Stomach smooth muscle (tissue), 2 donors: Measurements from ENCODE around the gene BTN1A1.

Experiments
- H3K27ac ChIP-seq: one replicate; pipeline ENCODE4 v1.7.0; 2013; ENCODE audit warnings: mild to moderate bottlenecking, low read length, inconsistent platforms
- H3K27me3 ChIP-seq, 2 donors: one replicate each; pipeline ENCODE4 v1.7.0; 2013; ENCODE audit warnings: low read length in 2 of 2; ENCODE audit not compliant: insufficient read depth in 2 of 2, control insufficient read depth in 1 of 2
- H3K36me3 ChIP-seq, 2 donors: one replicate each; pipeline ENCODE4 v1.7.0; 2013; ENCODE audit warnings: low read length in 2 of 2; ENCODE audit not compliant: control insufficient read depth in 2 of 2, insufficient read depth in 2 of 2
- H3K4me1 ChIP-seq: one replicate; pipeline ENCODE4 v1.7.0; 2013; ENCODE audit warnings: low read length; ENCODE audit not compliant: control insufficient read depth, insufficient read depth
- H3K4me3 ChIP-seq, 2 donors: one replicate each; pipeline ENCODE4 v1.7.0; 2013; ENCODE audit warnings: low read length in 2 of 2
- H3K9ac ChIP-seq, 2 donors: one replicate each; pipeline ENCODE4 v1.7.0; 2013; ENCODE audit warnings: low read length in 2 of 2, mild to moderate bottlenecking in 1 of 2
- H3K9me3 ChIP-seq, 2 donors: one replicate each; pipeline ENCODE4 v1.7.0; 2013; ENCODE audit warnings: low read length in 2 of 2; ENCODE audit not compliant: control insufficient read depth in 2 of 2
- donor health status: healthy.
- donor health status: Pancreatic carcinoma.

Gene BTN1A1

DNA sequence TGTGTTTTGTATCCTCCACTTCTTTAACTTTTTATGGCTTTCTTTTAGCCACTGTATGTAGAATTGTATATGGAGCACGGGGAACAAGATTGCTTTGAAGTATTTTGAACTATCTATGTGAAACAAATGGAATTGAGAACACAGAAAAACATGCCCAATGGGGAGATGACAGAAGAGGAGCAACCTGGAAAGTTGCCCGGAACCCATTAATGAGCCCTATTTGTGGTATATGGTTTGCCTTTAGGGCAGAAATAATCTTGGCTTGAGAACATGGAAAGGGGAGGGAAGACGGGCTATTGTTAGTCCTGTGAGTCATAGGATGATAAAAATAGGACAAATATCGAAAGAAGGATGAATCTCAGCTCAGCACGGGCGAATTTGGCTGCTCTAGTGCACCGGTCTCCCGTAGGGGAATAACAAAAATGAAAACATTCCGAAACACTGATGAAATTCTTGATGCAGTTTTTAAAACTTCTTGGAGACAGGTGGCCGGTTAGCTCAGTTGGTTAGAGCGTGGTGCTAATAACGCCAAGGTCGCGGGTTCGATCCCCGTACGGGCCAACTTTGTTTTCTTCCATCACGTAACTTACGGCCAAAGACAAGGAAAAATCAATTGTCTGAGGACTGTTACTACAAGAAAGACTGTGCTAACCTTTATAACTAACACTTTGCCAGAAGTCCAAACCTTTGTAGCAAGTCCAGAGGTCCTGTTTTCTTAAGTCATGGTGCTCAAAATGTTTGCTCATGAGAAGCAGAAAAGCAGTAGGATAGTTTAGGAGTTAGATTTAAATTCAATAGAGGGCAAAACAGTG is 53.7 kb downstream of the BTN1A1 start:
- Histone ChIP-seq H3K27me3 (no peaks in the 10 kb centered on the region), H3K36me3 (no peaks in the 10 kb centered on the region), H3K27ac (peak overlapping the region; percentile 64), H3K9ac (peak overlapping the region; percentile 62 to 65), H3K4me1 (peaks cover 7% of the 10 kb centered on the region), H3K4me3 (peak overlapping the region; percentile 82 to 86), H3K9me3 (no peaks in the 10 kb centered on the region)

DNA sequence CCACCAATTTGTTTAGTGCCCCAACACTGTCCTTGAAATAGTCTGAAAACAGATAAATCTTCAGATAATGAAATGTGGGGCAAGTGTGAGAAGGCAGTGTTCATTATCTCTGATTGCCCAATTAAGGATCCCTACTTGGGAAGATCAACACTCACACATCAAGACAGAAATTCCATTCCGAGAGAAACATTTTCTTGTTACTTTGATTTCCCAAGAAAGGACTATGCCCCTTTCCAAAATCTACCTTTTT is 54.3 kb downstream of the BTN1A1 start:
- H3K27me3 ChIP-seq = no peaks in the 10 kb centered on the region
- no peak overlapping the region for H3K9ac ChIP-seq
- H3K27ac ChIP-seq = no peak overlapping the region
- no peaks in the 10 kb centered on the region for H3K36me3 ChIP-seq
- H3K4me1 ChIP-seq = peaks cover 7% of the 10 kb centered on the region
- H3K9me3 ChIP-seq = no peaks in the 10 kb centered on the region
- H3K4me3 ChIP-seq = peak overlapping the region; percentile 1 to 86

DNA sequence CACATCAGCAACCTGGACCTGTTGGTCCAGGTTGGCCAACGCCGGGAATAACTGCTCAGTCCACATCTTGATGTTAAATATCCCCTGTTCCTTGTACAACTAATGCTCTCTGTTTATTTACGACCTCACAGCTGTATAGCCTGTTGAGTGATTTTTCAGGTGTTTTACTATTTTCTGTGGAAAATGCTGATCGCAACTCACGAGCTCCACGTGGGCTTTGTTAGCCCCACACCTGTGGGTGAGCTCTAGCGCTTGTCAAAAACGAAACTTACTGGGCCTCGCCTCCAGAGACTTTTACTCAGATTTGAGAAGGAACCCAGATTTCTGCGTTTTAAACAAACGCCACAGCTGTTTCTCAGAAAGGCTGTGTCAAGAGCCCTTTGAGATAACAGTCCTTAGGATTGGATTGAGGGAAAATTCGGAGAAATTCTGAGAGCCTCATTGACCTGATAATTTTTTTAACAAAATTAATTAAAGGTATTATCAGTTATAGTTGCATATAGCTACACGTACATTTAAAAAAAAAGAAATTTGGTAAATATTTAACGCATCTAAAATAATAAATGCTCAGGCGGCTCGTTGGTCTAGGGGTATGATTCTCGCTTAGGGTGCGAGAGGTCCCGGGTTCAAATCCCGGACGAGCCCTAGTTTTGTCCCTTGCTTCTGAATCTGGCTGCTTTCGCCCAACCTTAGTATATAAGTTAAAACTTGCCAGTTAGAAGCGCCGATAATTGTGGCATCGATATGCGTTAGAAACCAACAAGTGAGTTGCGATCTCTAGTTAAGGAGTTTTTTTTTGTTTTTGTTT is 54.8 kb downstream of the BTN1A1 start:
- H3K27me3 ChIP-seq = no peaks in the 10 kb centered on the region
- no peak overlapping the region for H3K9ac ChIP-seq
- H3K4me1 ChIP-seq = peaks cover 7% of the 10 kb centered on the region
- no peaks in the 10 kb centered on the region for H3K9me3 ChIP-seq
- H3K27ac ChIP-seq = no peak overlapping the region
- no peaks in the 10 kb centered on the region for H3K36me3 ChIP-seq
- H3K4me3 ChIP-seq = peak overlapping the region; percentile 1 to 44

DNA sequence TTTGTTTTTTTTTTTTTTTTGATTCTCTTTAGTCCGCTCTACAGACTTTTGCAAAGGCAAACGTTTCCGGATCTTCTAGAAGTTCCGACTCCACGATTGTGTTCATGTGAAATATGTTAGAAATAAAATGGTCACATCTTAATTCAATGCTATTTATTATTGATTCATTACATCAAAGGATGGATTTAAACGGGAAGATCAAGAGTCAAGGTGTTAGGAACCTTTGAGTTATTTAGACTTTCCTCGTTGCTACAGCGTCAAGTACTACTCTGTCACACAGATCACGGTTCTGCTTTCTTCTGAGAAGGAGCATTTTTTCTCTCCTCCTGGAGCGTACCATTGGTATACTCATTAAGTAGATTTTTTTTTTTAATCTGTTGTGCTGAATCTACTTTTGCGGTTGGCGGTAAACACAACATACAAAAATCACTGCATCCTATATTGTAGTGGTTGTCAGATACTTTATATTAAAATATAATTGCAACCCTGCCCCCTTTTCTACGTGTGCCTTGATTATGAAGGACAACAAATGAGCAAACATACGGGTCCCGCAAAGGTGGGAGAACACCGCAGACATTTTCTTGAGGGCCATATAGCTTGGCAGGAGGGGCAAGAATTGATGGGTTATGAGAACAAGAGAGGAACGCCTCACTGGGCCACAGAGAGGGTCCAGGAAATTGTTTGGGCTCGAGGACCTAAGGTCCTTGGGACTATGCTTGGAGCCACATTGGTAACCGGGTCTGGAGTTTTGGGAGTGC is 55.6 kb downstream of the BTN1A1 start:
- Histone ChIP-seq H3K36me3 (no peaks in the 10 kb centered on the region), H3K9ac (no peak overlapping the region), H3K27me3 (no peaks in the 10 kb centered on the region), H3K4me3 (no peak overlapping the region), H3K9me3 (no peaks in the 10 kb centered on the region), H3K4me1 (peaks cover 3% of the 10 kb centered on the region), H3K27ac (no peak overlapping the region)

DNA sequence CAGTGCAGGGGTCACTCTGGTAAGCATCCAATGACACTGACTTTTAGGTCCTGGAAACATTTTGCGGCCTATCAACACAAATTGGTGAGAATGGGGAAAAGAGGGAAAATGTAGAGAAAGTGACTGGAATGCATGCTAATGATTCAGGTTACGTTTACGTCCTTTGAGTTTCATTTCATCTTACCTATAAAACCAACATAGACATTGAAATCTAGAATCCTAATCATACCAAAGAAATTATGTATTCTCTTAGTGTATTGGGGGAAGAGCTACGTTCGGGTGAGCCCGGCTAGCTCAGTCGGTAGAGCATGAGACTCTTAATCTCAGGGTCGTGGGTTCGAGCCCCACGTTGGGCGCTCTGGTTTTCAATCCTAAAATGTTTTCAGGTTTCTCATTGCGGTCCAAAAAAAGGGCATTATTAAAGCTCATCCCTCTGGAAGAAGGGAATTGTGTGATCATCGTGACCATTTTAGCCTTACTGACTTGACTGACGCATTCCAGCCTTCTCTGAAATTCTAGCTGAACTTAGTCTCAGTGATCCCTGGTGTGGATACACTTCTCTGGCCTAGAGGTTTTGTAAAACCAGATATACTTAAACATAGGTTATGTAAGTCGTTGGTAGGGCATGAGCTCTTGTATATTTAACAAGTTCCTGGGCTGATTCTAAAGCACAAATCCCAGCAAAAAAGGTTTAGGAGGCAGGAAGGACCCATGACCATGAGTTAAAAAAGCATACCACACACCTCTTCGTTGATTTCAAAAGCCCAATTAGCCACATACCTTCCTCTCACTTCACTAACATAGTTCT is 56.4 kb downstream of the BTN1A1 start:
- Histone ChIP-seq H3K9me3 (no peaks in the 10 kb centered on the region), H3K27ac (peak overlapping the region; percentile 18), H3K36me3 (no peaks in the 10 kb centered on the region), H3K4me1 (peaks cover 3% of the 10 kb centered on the region), H3K9ac (no peak overlapping the region), H3K27me3 (no peaks in the 10 kb centered on the region), H3K4me3 (no peak overlapping the region)
